Activated naive CD8-positive, alpha-beta T cell treated with anti-CD3 and anti-CD28 coated beads, Interleukin-2, amount 50 U/mL, for 24 hours (primary cell): Measurements from ENCODE around the gene GPATCH1.
A peak's percentile ranks its signal among the peaks of the same experiment; 100 is the strongest.

Source experiments
- ATAC-seq: fragments of 150-1000 bp; cut with Tn5 transposase; one replicate; pipeline ENCODE4 v1.10.0; 2021
- DNase-seq: peaks from one replicate; pipeline ENCODE4 v3.0.0; 2021
- H3K27ac Mint-ChIP-seq: one replicate; pipeline ENCODE4 v1.8.0; 2021; ENCODE audit warnings: mild to moderate bottlenecking, mixed read lengths
- H3K27me3 Mint-ChIP-seq: one replicate; pipeline ENCODE4 v1.8.0; 2021; ENCODE audit warnings: mixed read lengths
- H3K36me3 Mint-ChIP-seq: one replicate; pipeline ENCODE4 v1.8.0; 2021; ENCODE audit warnings: low read depth, mixed read lengths
- H3K4me1 Mint-ChIP-seq: one replicate; pipeline ENCODE4 v1.8.0; 2021; ENCODE audit warnings: mixed read lengths
- H3K4me3 Mint-ChIP-seq: one replicate; pipeline ENCODE4 v1.8.0; 2021; ENCODE audit warnings: mild to moderate bottlenecking, moderate library complexity, mixed read lengths
- H3K9me3 Mint-ChIP-seq: one replicate; pipeline ENCODE4 v1.8.0; 2021; ENCODE audit warnings: mixed read lengths

Gene GPATCH1

DNA sequence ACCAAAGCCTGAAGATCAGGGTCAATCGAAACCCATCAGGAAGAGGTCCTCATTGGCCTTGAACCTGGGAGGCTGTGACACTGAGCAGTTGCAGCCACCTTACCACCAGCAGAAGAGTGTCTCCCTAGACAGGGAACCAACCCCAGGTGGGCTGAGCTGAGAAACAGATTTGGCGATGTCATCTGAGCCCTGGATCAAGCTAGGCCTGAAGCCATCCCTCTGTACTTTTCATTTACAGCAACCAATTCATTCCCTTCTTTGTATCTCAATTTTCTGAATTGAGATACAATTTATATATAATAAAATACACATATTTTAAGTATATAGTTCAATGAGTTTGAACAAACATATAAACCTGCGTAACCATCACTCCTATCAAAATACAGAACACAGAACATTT, 30.9 kb upstream of the GPATCH1 start:
- Mint-ChIP-seq H3K4me3 (no peak overlapping the region), H3K9me3 (no peaks in the 10 kb centered on the region), H3K4me1 (no peaks in the 10 kb centered on the region), H3K36me3 (no peaks in the 10 kb centered on the region), H3K27ac (no peak overlapping the region), H3K27me3 (no peaks in the 10 kb centered on the region)
- ATAC-seq (no peak), DNase-seq (no peak)

DNA sequence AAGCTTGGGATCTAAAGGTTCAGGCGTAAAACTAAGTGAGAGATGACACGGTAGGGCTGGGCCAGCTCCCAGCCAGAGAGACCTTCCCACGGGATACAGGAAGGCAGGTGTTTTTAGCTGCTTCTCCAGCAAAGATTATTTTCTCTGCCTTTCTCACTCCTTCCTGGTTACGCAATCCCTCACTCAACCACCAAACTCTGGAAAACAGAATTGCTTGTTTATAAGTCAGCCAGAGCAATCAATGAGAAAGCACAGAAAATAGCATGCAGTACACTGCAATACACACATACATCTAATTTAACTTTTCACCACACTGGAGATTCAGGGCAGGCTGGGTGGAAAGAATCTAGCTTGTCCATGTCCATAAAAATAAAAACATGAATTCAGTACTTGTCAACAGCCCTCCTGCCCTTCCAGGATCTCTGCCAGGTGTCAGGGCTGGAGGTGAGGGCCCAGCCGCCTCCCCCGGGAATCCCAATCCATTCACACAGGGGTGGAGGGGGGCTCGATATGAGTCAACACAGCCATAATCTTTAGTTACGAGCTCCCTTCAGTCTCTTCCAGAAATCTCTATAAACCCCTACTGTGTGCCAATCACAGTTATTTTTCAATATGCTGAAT, 28.5 kb upstream of the GPATCH1 start:
- Mint-ChIP-seq H3K27ac (no peak overlapping the region), H3K4me3 (no peak overlapping the region), H3K36me3 (no peaks in the 10 kb centered on the region), H3K4me1 (no peaks in the 10 kb centered on the region), H3K9me3 (no peaks in the 10 kb centered on the region), H3K27me3 (no peaks in the 10 kb centered on the region)
- DNase-seq = no peak
- no peak for ATAC-seq

DNA sequence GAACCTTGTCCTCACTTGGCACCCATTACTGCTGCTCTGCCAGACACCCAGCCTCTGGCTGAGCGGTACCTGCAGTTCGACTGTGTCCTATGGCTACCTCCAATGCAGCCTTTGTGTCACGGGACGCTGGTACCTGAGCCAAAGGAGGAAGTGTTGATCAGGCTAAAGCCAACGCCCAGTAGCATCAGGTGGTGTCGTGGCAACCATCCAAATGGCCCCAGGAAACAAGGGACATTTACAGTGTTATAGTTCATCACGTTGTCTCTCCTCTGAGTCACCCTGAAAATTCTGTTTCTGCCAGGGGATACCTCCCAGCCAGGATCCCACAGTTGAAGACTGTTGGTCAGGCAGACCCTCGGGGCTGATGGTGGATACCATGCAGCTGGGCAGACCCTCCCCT, 26.4 kb upstream of the GPATCH1 start:
- H3K4me3 Mint-ChIP-seq = no peak overlapping the region
- H3K9me3 Mint-ChIP-seq = no peaks in the 10 kb centered on the region
- no peaks in the 10 kb centered on the region for H3K36me3 Mint-ChIP-seq
- no peak overlapping the region for H3K27ac Mint-ChIP-seq
- H3K4me1 Mint-ChIP-seq = no peaks in the 10 kb centered on the region
- H3K27me3 Mint-ChIP-seq = peaks cover 2% of the 10 kb centered on the region
- DNase-seq = no peak
- ATAC-seq = no peak

DNA sequence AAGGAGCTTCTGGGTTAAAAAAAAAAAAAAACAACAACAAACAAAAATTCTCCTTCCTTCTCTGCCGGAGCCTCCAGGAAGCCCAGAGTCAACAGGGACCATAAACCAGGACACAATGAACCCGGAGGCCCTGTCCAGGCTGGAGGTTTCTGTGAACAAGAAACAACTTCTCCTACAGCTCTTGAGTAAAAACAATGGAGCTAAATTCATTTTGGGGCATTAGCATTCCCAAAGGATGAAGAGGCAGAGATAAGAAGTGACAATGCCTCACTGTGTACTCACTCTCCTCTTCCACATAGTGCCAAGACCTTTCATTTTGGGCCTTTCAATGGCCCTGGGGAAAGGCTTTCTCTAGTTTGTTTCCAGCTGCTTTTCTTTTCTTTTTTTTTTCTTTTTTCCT, 25.3 kb upstream of the GPATCH1 start:
- Mint-ChIP-seq H3K4me3 (no peak overlapping the region), H3K9me3 (no peaks in the 10 kb centered on the region)
- ATAC-seq = no peak

DNA sequence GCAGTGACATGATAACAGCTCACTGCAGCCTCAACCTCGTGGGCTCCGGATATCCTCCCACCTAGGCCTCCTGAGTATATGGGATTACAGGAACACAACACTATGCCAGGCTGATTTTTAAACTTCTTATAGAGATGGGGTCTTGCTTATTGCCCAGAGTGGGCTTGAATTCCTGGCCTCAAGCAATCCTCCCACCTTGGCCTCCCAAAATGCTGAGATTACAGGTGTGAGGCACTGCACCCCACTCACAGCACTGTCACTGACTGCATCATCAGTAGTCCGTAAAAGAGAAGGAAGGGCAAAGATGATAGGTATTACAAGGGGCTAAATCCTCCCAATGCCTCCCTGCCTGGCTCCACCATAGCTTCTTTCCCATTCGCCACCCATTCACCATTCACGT, 20.4 kb upstream of the GPATCH1 start:
- no peak for ATAC-seq
- Mint-ChIP-seq H3K36me3 (no peaks in the 10 kb centered on the region), H3K9me3 (no peaks in the 10 kb centered on the region), H3K27me3 (peaks cover 23% of the 10 kb centered on the region), H3K4me1 (peaks cover 5% of the 10 kb centered on the region), H3K4me3 (no peak overlapping the region), H3K27ac (no peak overlapping the region)
- no peak for DNase-seq

More for the DNA sequence above, 25.3 kb upstream of the GPATCH1 start:
- Mint-ChIP-seq H3K27me3 (peaks cover 7% of the 10 kb centered on the region), H3K36me3 (no peaks in the 10 kb centered on the region), H3K27ac (no peak overlapping the region), H3K4me1 (no peaks in the 10 kb centered on the region)
- DNase-seq = no peak

DNA sequence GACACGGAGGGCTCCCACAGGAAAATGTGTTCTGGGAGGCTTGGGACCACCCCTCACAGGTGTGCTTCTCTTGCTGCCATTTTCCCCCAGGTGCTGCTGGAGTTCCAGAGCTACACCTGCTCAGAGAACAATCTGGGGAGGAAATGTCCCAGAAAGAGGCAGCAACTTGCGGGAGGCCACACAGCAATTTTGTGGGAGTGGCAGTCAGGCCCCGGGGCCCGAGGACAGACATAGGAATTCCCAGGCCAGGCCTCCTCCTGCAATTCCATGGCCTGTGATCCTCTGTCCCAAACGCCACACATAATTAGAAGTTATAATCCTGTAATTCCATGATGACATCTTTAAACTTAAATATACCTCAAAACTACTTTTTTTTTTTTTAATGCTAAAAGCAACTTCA, 18.1 kb upstream of the GPATCH1 start:
- Mint-ChIP-seq H3K9me3 (no peaks in the 10 kb centered on the region), H3K27ac (no peak overlapping the region), H3K4me1 (peaks cover 5% of the 10 kb centered on the region), H3K27me3 (peaks cover 28% of the 10 kb centered on the region), H3K4me3 (no peak overlapping the region), H3K36me3 (no peaks in the 10 kb centered on the region)
- no peak for ATAC-seq
- DNase-seq = no peak

DNA sequence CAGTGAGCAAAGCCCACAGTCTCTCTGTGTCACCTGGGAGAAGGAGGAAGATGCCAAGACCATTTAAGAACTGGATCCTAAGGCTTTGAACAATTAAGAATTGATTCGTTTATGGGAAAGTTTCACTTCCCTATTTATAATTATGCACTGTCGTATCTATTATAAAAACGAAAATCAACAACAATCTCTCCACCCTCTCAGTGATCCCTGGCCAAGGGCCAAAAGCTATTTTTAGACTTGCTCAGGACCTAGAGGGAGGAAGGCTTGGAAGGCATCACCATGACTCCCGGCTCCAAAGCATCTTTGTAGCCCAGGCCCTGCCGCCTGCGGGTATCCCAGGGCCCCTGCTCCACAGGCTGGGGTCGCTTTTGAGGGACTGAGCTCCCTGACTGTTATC, 17.6 kb upstream of the GPATCH1 start:
- no peak overlapping the region for H3K4me3 Mint-ChIP-seq
- no peak for DNase-seq

DNA sequence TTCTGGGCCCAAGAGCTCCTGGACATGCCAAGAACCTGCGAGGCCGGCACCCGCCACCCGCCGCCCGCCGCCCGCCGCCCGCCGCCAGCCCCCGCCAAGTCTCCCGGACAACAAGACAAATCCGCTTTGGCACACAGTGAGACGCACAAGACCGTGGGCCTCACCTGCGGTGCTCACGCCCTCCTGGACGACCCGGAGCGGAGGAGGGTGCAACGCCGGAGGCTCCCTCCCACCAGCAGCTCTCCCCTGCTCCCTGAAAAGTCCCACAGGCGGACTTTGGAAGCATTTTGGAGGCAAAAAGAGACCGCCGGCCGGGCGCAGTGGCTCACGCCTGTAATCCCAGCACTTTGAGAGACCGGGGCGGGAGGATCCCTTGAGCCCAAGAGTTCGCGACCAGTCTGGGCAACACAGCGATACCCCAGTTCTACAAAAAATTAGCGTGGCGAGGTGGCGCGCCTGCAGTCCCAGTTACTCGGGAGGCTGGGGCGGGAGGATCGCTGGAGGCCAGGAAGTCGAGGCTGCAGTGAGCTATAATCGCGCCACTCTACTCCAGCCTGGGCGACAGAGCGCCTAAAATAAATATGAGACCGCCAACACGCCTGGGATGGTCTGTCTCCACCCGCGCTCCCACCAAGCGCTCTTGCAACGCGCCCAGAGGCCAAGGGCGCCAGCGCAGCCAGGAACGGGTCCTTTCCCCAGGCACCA, 17.1 kb upstream of the GPATCH1 start:
- peaks cover 5% of the 10 kb centered on the region for H3K4me1 Mint-ChIP-seq
- H3K9me3 Mint-ChIP-seq = no peaks in the 10 kb centered on the region
- no peak overlapping the region for H3K27ac Mint-ChIP-seq
- peak overlapping the region; percentile 69 for H3K4me3 Mint-ChIP-seq
- ATAC-seq = no peak
- H3K27me3 Mint-ChIP-seq = peaks cover 28% of the 10 kb centered on the region
- H3K36me3 Mint-ChIP-seq = no peaks in the 10 kb centered on the region
- peak; percentile 30 for DNase-seq

More for the DNA sequence above, 17.6 kb upstream of the GPATCH1 start:
- H3K27ac Mint-ChIP-seq = no peak overlapping the region
- no peak for ATAC-seq
- no peaks in the 10 kb centered on the region for H3K36me3 Mint-ChIP-seq
- H3K4me1 Mint-ChIP-seq = peaks cover 5% of the 10 kb centered on the region
- H3K9me3 Mint-ChIP-seq = no peaks in the 10 kb centered on the region
- peaks cover 28% of the 10 kb centered on the region for H3K27me3 Mint-ChIP-seq

DNA sequence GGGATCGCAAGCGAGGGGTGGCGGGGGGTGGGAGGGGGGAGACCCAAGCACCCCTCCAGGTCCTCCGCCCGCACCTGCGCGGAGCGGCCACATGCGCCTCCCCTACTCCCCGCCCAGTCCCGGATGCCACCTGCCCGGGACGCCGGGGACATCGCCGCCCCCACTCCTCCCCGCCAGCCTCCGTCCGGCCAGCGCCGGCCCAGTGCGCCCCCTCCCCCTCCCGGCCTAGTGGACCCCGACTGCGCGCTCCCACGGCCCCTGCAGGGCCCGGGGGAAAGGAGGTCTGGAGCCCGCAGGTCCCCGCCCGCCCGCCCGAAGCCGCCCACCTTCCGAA, 16.6 kb upstream of the GPATCH1 start:
- Mint-ChIP-seq H3K4me3 (peak overlapping the region; percentile 69), H3K4me1 (peaks cover 5% of the 10 kb centered on the region), H3K27ac (no peak overlapping the region), H3K27me3 (peaks cover 28% of the 10 kb centered on the region), H3K36me3 (no peaks in the 10 kb centered on the region), H3K9me3 (no peaks in the 10 kb centered on the region)
- ATAC-seq (peak; percentile 51), DNase-seq (no peak)

DNA sequence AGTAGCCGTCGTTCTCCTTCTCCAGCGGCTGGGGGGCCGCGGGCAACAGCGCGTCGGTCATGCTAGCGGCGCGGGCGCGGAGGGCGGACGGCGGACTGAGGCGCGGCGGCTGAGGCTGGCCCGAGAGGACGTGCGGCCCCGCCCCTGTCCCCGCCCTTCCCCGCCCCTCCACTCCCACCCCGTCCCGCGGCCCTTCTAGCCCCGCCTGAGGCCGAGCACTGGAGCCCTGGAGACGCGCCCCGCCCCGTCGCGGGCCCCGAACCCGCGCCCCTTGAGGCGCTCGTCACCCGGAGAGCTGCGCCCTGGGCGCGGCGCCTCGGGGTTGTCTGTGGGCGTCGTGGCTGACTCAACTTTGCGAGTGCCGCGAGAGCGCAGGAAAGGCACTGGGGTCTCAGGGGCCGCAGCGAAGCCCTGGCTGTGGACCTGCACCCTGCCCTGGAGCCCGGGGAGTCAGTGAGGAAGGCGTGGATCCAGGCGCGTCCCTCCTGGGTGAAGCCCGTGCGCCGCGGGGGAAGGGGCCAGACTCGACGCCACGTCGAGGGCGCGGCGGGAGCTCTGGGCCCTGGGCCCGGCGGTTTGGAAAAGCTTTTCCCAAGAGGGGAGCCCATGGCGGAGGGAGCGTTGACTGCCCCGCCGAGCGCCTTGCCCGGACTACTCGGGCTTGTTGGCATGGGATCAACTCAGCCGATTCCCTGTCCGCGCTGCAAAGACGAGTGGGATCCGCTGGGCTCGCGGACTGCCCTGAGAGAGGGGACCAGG, 16.0 kb upstream of the GPATCH1 start, which contains the start of gene RHPN2:
RHPN2 (minus strand) TSS at position 97 of the 759 bp plus-strand sequence; CDS start at position 61, 36 bp downstream.
- no peak within 1 kb of the TSS for H3K27ac Mint-ChIP-seq
- peak; percentile 73 for DNase-seq

DNA sequence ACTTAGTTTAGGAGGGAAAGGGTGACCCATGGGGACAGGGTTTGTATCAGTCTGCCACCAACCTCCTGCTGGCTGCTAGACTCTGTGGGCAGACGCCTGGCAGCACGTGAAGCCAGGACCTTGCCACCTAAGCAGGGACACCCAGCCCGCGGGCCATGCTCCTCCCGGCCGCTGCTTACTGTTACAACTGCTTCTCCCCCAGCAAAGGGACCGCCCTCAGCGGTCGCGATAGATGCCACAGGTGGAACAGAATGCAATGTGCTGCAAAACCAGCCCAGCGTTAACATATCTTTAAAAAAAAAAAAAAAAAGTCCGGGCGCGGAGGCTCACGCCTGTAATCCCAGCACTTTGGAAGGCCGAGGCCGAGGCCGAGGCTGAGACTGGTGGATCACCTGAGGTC, 14.4 kb upstream of the GPATCH1 start:
- DNase-seq (no peak), ATAC-seq (no peak)
- Mint-ChIP-seq H3K9me3 (no peaks in the 10 kb centered on the region), H3K4me1 (peaks cover 5% of the 10 kb centered on the region), H3K27ac (no peak overlapping the region), H3K27me3 (peaks cover 20% of the 10 kb centered on the region), H3K36me3 (no peaks in the 10 kb centered on the region), H3K4me3 (peak overlapping the region; percentile 12)

More for the DNA sequence above, 16.0 kb upstream of the GPATCH1 start, which contains the start of gene RHPN2:
- ATAC-seq = peak; percentile 95
- H3K36me3 Mint-ChIP-seq = no peaks in the 10 kb centered on the region
- peak within 1 kb of the TSS; percentile 69 for H3K4me3 Mint-ChIP-seq
- peaks cover 5% of the 10 kb centered on the region for H3K4me1 Mint-ChIP-seq
- H3K9me3 Mint-ChIP-seq = no peaks in the 10 kb centered on the region
- H3K27me3 Mint-ChIP-seq = peaks cover 27% of the 10 kb centered on the region

DNA sequence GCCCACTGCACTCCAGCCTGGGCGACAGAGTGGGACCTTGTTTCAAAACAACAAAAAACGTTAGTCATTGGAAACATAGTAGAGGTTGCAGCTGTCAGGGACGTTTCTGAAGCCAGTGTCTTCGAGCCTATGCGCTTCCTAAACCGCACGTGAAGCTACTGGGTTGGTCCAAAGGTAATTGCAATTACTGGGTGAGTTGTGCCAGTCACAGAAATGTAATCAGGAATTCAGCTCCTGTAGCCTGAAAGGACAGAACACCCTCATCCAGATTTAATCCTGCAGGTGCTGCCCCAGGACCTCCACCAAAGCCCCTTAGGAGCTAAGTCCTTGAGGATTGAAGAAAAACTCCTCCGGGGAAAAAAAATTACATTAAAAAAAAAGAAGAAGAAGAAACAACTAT, 13.9 kb upstream of the GPATCH1 start:
- H3K9me3 Mint-ChIP-seq = no peaks in the 10 kb centered on the region
- no peak for ATAC-seq

DNA sequence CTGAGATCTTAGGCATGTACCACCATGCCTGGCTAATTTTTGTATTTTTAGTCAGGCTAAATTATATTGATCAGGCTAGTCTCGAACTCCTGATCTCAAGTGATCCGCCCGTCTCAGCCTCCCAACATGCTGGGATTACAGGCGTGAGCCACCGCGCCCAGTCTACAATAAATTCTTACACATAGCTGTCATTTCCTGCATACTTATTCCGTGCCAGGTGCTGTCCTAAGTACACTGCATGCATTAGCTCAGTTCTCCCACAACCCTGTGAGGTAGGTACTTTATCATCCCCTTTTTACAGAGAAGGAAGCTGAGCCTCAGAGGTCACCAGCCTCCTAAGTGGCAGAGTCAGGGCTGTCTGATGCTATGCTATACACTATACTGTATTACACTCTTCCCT, 9.1 kb upstream of the GPATCH1 start:
- peaks cover 3% of the 10 kb centered on the region for H3K27me3 Mint-ChIP-seq
- ATAC-seq (no peak), DNase-seq (no peak)
- H3K4me1 Mint-ChIP-seq = no peaks in the 10 kb centered on the region
- no peaks in the 10 kb centered on the region for H3K36me3 Mint-ChIP-seq
- no peak overlapping the region for H3K27ac Mint-ChIP-seq
- no peak overlapping the region for H3K4me3 Mint-ChIP-seq
- H3K9me3 Mint-ChIP-seq = no peaks in the 10 kb centered on the region

More for the DNA sequence above, 13.9 kb upstream of the GPATCH1 start:
- Mint-ChIP-seq H3K27ac (no peak overlapping the region), H3K36me3 (no peaks in the 10 kb centered on the region), H3K4me1 (peaks cover 5% of the 10 kb centered on the region), H3K4me3 (no peak overlapping the region), H3K27me3 (peaks cover 18% of the 10 kb centered on the region)
- DNase-seq = no peak

DNA sequence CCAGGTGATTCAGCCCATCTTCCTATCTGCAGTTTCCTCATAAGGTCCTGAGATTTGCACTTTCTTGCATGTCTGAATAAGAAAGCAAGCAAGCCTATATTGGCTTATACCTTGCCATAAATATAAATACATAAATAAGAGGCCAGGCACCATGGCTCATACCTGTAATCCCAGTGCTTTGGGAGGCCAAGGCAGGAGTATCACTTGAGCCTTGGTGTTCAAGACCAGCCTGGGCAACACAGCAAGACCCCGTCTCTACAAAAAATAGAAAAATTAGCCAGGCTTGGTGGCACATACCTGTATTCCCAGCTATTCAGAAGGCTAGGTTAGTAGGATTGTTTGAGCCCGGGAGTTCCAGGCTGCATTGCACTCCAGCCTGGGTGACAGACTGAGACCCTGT, 5.5 kb upstream of the GPATCH1 start:
- no peak for ATAC-seq
- no peaks in the 10 kb centered on the region for H3K36me3 Mint-ChIP-seq
- no peak overlapping the region for H3K27ac Mint-ChIP-seq

DNA sequence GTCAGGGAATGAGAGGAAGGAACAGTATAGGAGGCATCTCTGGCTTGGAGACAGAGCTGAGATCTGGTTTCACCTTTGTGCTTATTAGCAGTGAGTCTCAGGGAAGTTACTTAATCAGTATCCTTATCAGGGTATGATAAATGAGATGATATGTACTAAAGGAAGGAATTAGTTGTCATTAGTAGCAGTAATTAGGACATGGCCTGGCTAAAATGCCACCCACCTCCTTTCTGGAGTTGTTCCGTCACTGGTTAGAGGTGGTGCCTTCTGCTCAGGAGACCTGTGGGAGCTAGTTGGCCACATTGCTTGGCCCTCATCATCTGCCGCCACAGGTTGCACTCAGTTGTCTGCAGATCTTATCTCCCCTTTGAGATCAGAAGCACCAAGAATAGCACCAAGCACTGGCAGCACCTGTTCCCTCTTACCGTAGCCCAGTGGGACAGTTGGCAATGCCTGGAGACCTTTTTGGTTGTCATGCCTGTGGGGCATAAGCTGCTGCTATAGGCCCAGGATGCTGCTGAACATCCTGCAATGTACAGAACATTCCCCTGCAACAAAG, 4.7 kb downstream of the GPATCH1 start:
- H3K4me3 Mint-ChIP-seq = no peak overlapping the region
- H3K4me1 Mint-ChIP-seq = peaks cover 20% of the 10 kb centered on the region
- DNase-seq (no peak), ATAC-seq (no peak)
- H3K9me3 Mint-ChIP-seq = no peaks in the 10 kb centered on the region
- no peaks in the 10 kb centered on the region for H3K27me3 Mint-ChIP-seq
- no peak overlapping the region for H3K27ac Mint-ChIP-seq
- H3K36me3 Mint-ChIP-seq = peaks cover 14% of the 10 kb centered on the region

More for the DNA sequence above, 5.5 kb upstream of the GPATCH1 start:
- no peak overlapping the region for H3K4me3 Mint-ChIP-seq
- H3K9me3 Mint-ChIP-seq = no peaks in the 10 kb centered on the region
- no peak for DNase-seq
- no peaks in the 10 kb centered on the region for H3K4me1 Mint-ChIP-seq
- peaks cover 3% of the 10 kb centered on the region for H3K27me3 Mint-ChIP-seq
